Endothelial cell of umbilical vein (primary cell): ENCODE measurements around the gene COL4A2. TPM values are rescaled to one million over a fixed set of nuclear protein-coding genes. Genes with fewer than 3 reads are reported as not detected.

Experiments
- BruUV-seq: library from RNA; stranded (reverse); fragments of 400-500 nt; replicated peaks from 2 replicates; lab custom pipeline; 2021; lab: Mats Ljungman, UMichigan
- CTCF ChIA-PET: fragments of 300-600, 350-600 bp; sonication (Branson Sonifier 250); formaldehyde crosslinking; loops from one replicate; lab custom pipeline; 2021; ENCODE audit warnings: antibody characterized with exemption, inconsistent platforms; lab: Charles Lee
- POLR2A ChIA-PET: fragments of 300-600, 350-600 bp; sonication (Branson Sonifier 250); formaldehyde crosslinking; loops from one replicate; lab custom pipeline; 2021; ENCODE audit warnings: antibody characterized with exemption, inconsistent platforms; lab: Charles Lee
- DNase-seq: peaks from one replicate; pipeline ENCODE4 v3.0.0-alpha.2; 2011; ENCODE audit warnings: low read depth, low spot score
- FAIRE-seq: peaks from 2 replicates; lab custom pipeline; 2011; peaks lifted over from hg19 to GRCh38; lab: Jason Lieb, UNC
- H2AFZ ChIP-seq: 2 replicates; pipeline ENCODE4 v1.6.0; 2012; ENCODE audit warnings: low read depth, low read length, control low read depth, inconsistent platforms
- H3K27ac ChIP-seq: 2 replicates; pipeline ENCODE4 v1.5.1; 2011; ENCODE audit warnings: low read depth, mild to moderate bottlenecking, control low read depth, low read length, moderate library complexity; ENCODE audit not compliant: insufficient read depth
- H3K27me3 ChIP-seq, 2 experiments: 2 replicates each; pipeline versions ENCODE4 v1.6.0 to v1.6.1; 2011; ENCODE audit warnings: low read length in 2 of 2, mixed read lengths in 1 of 2; ENCODE audit not compliant: control insufficient read depth in 2 of 2, insufficient read depth in 2 of 2
- H3K36me3 ChIP-seq, 2 experiments: 2 replicates in 1 of 2; 3 replicates in 1 of 2; pipeline ENCODE4 v1.5.1; 2011; ENCODE audit warnings: low read length in 2 of 2, mild to moderate bottlenecking in 1 of 2, moderate library complexity in 1 of 2; ENCODE audit not compliant: control insufficient read depth in 2 of 2, insufficient read depth in 2 of 2; ENCODE audit errors: extremely low read depth in 1 of 2
- H3K4me1 ChIP-seq: 3 replicates; pipeline ENCODE4 v1.5.1; 2011; ENCODE audit warnings: mild to moderate bottlenecking, low read length; ENCODE audit not compliant: control insufficient read depth, insufficient read depth; ENCODE audit errors: extremely low read depth
- H3K4me2 ChIP-seq: 2 replicates; pipeline ENCODE4 v1.6.1; 2011; ENCODE audit warnings: low read length, control low read depth, mixed read lengths; ENCODE audit not compliant: insufficient read depth
- H3K4me3 ChIP-seq, 3 experiments: fragments of 200-600 bp in 1 of 3; sonication (generic), shearing (Covaris generic) in 1 of 3; replicated peaks in 1 of 3; 2 replicates each; pipeline ENCODE4 v1.5.1; 2011 to 2016; ENCODE audit warnings: control low read depth in 3 of 3, low read length in 3 of 3, mild to moderate bottlenecking in 2 of 3, inconsistent platforms in 1 of 3, low read depth in 1 of 3, moderate library complexity in 1 of 3; ENCODE audit not compliant: insufficient read depth in 1 of 3
- H3K79me2 ChIP-seq: 2 replicates; pipeline ENCODE4 v1.6.0; 2012; ENCODE audit warnings: low read length, inconsistent platforms; ENCODE audit not compliant: control insufficient read depth, insufficient read depth
- H3K9ac ChIP-seq: replicated peaks from 2 replicates; pipeline ENCODE3; 2011; ENCODE audit warnings: low read length, control low read depth; ENCODE audit not compliant: insufficient read depth; ENCODE audit errors: extremely low read depth
- H3K9me1 ChIP-seq: replicated peaks from 3 replicates; pipeline ENCODE4 v1.6.0; 2011; ENCODE audit warnings: mild to moderate bottlenecking, low read length; ENCODE audit not compliant: control insufficient read depth, insufficient read depth; ENCODE audit errors: extremely low read depth
- H3K9me3 ChIP-seq: replicated peaks from 2 replicates; pipeline ENCODE4 v1.5.1; 2012; ENCODE audit warnings: low read length, inconsistent platforms; ENCODE audit not compliant: control insufficient read depth, insufficient read depth
- H4K20me1 ChIP-seq: replicated peaks from 2 replicates; pipeline ENCODE3; 2011; ENCODE audit warnings: mild to moderate bottlenecking, low read length; ENCODE audit not compliant: control insufficient read depth, insufficient read depth; ENCODE audit errors: extremely low read depth
- EZH2 ChIP-seq: IDR thresholded peaks from 2 replicates; pipeline ENCODE4 v1.6.1; 2012; ENCODE audit warnings: borderline replicate concordance, low read depth, mild to moderate bottlenecking, moderate library complexity, low read length, inconsistent platforms; ENCODE audit not compliant: severe bottlenecking
- FOS ChIP-seq: IDR thresholded peaks from 2 replicates; pipeline ENCODE4 v1.6.1; 2011; ENCODE audit warnings: mild to moderate bottlenecking, low read length, moderate library complexity, borderline replicate concordance; ENCODE audit not compliant: insufficient read depth
- GATA2 ChIP-seq: IDR thresholded peaks from 2 replicates; pipeline ENCODE4 v1.7.0; 2011; ENCODE audit warnings: low read depth, mild to moderate bottlenecking, moderate library complexity, mixed read lengths, low read length; ENCODE audit not compliant: insufficient read length, insufficient read depth
- JUN ChIP-seq: IDR thresholded peaks from 2 replicates; pipeline ENCODE4 v1.6.1; 2011; ENCODE audit warnings: borderline replicate concordance, low read depth; ENCODE audit not compliant: insufficient read length, insufficient read depth
- MYC ChIP-seq: IDR thresholded peaks from one replicate; pipeline ENCODE4 v1.6.1; 2011; ENCODE audit warnings: mild to moderate bottlenecking, low read depth, low read length
- POLR2A ChIP-seq: IDR thresholded peaks from 2 replicates; pipeline ENCODE4 v1.6.1; 2012; ENCODE audit warnings: low read depth, mild to moderate bottlenecking, control low read depth, low read length
- POLR2AphosphoS5 ChIP-seq: IDR thresholded peaks from 2 replicates; pipeline ENCODE4 v1.6.1; 2012; ENCODE audit warnings: low read depth, mild to moderate bottlenecking, control low read depth, low read length, moderate library complexity; ENCODE audit not compliant: insufficient read depth
- dilution Hi-C: fragments of 300-500 bp; cut with MboI; formaldehyde crosslinking; loops from one replicate; pipeline ENCODE4 v1.15.0; 2019; ENCODE audit warnings: low sequenced_read_pairs; ENCODE audit not compliant: extremely low pct_ligation_motif_present
- intact Hi-C: fragments of 100-400 bp; cut with micrococcal nuclease; formaldehyde crosslinking; loops from one replicate; pipeline ENCODE4 v1.10.0; 2022
- polyA plus RNA-seq, 4 experiments: library from polyadenylated mRNA; depleted of rRNA in 3 of 4; stranded (reverse) in 3 of 4; unstranded in 1 of 4; fragments of >200 nt; gene quantifications; 2 replicates each; pipeline versions ENCODE4 v1.2.1 to v1.2.3, GENCODE V29; 2011 to 2012; ENCODE audit warnings: missing spikeins in 1 of 4
- total RNA-seq: library from RNA; stranded (reverse); gene quantifications from 2 replicates; pipeline ENCODE4 v1.2.3, GENCODE V29; 2021
- TF ChIP-seq, protein P1 (sequence below): IDR thresholded peaks from 2 replicates; pipeline ENCODE4 v1.6.1; 2011; ENCODE audit not compliant: insufficient read depth, insufficient read length
- TF ChIP-seq, protein P2 (sequence below), 2 donors: IDR thresholded peaks; 1 replicate in 1 of 2; 2 replicates in 1 of 2; pipeline ENCODE4 v1.5.1; 2011; ENCODE audit warnings: low read length in 2 of 2, mild to moderate bottlenecking in 2 of 2, moderate library complexity in 2 of 2, control low read depth in 1 of 2, inconsistent platforms in 1 of 2, low read depth in 1 of 2; ENCODE audit not compliant: insufficient read depth in 1 of 2; ENCODE audit errors: extremely low read depth in 1 of 2

The COL4A2 gene
- total and polyA plus RNA-seq, 2 donors (not counting 3 experiments of a cell fraction or from before 2014, with no cell fraction given): 792 to 940 TPM

DNA sequence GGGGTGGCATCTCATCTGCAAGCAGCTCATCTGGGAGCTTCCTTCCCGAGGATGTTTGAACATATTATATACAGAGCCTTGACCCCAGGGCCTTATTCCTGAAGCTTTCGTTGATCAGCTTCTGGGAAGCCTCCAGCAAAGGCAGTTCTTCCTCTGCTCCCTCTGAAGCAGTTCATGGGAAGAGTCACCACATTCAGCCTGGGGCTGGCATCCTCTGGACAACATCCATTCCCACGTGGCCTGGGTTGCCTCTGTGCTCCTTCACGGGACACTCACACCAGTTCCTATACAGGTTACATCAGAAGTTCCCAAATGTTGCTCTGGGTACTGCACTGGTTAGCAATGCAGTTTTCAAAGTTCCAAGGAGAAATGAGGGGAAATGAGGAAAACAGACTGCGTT lies 29.6 kb downstream of the COL4A2 start:
- no peak overlapping the region for H3K27ac ChIP-seq
- H3K9ac ChIP-seq: no peak overlapping the region
- TF ChIP-seq EZH2 (no peak), POLR2A (no peak), JUN (no peak), FOS (no peak), GATA2 (no peak), POLR2AphosphoS5 (no peak), MYC (no peak)
- TF ChIP-seq, protein P1, sequence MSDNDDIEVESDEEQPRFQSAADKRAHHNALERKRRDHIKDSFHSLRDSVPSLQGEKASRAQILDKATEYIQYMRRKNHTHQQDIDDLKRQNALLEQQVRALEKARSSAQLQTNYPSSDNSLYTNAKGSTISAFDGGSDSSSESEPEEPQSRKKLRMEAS: no peak
- TF ChIP-seq, protein P2, sequence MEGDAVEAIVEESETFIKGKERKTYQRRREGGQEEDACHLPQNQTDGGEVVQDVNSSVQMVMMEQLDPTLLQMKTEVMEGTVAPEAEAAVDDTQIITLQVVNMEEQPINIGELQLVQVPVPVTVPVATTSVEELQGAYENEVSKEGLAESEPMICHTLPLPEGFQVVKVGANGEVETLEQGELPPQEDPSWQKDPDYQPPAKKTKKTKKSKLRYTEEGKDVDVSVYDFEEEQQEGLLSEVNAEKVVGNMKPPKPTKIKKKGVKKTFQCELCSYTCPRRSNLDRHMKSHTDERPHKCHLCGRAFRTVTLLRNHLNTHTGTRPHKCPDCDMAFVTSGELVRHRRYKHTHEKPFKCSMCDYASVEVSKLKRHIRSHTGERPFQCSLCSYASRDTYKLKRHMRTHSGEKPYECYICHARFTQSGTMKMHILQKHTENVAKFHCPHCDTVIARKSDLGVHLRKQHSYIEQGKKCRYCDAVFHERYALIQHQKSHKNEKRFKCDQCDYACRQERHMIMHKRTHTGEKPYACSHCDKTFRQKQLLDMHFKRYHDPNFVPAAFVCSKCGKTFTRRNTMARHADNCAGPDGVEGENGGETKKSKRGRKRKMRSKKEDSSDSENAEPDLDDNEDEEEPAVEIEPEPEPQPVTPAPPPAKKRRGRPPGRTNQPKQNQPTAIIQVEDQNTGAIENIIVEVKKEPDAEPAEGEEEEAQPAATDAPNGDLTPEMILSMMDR (IDR thresholded peaks at IDR 0.05; ENCODE audit: extremely low read depth in 1 of 2, insufficient read depth in 1 of 2, low read depth in 1 of 2, low read length in 2 of 2): no peak
- FAIRE-seq (no peak), DNase-seq (no peak)
- no peak overlapping the region for H3K4me3 ChIP-seq
- ChIA-PET CTCF (no interaction called here), POLR2A (no interaction called here)
- no peaks in the 10 kb centered on the region for H3K9me1 ChIP-seq
- peaks cover 59% of the 10 kb centered on the region for H3K79me2 ChIP-seq
- no peak overlapping the region for H3K4me2 ChIP-seq
- intact Hi-C loops (no loop called here), dilution Hi-C loops (no loop called here)
- BruUV-seq: no TSS peak
- no peaks in the 10 kb centered on the region for H3K9me3 ChIP-seq
- H3K4me1 ChIP-seq: peaks cover 52% of the 10 kb centered on the region
- H4K20me1 ChIP-seq: no peaks in the 10 kb centered on the region
- H2AFZ ChIP-seq: no peak overlapping the region
- no peaks in the 10 kb centered on the region for H3K27me3 ChIP-seq
- H3K36me3 ChIP-seq: peaks cover 0 to 8% of the 10 kb centered on the region in 2 experiments
